Activated T-cell treated with anti-CD3 and anti-CD28 coated beads, Interleukin-2, amount 50 U/mL, for 24 hours (primary cell): ENCODE data around the gene ANTXR1.

ENCODE experiments used
- DNase-seq: peaks from one replicate; pipeline ENCODE4 v3.0.0-alpha.2; 2020
- H3K27ac Mint-ChIP-seq: 2 replicates; pipeline ENCODE4 v1.8.0; 2020; ENCODE audit warnings: mild to moderate bottlenecking, mixed read lengths
- H3K27me3 Mint-ChIP-seq: 2 replicates; pipeline ENCODE4 v1.8.0; 2020; ENCODE audit warnings: mixed read lengths
- H3K36me3 Mint-ChIP-seq: 2 replicates; pipeline ENCODE4 v1.8.0; 2020; ENCODE audit warnings: low read depth, mixed read lengths
- H3K4me1 Mint-ChIP-seq: 2 replicates; pipeline ENCODE4 v1.8.0; 2020; ENCODE audit warnings: low read depth, mixed read lengths
- H3K4me3 Mint-ChIP-seq: 2 replicates; pipeline ENCODE4 v1.8.0; 2020; ENCODE audit warnings: mild to moderate bottlenecking, moderate library complexity, mixed read lengths
- H3K9me3 Mint-ChIP-seq: 2 replicates; pipeline ENCODE4 v1.8.0; 2020; ENCODE audit warnings: mixed read lengths

Gene ANTXR1

DNA sequence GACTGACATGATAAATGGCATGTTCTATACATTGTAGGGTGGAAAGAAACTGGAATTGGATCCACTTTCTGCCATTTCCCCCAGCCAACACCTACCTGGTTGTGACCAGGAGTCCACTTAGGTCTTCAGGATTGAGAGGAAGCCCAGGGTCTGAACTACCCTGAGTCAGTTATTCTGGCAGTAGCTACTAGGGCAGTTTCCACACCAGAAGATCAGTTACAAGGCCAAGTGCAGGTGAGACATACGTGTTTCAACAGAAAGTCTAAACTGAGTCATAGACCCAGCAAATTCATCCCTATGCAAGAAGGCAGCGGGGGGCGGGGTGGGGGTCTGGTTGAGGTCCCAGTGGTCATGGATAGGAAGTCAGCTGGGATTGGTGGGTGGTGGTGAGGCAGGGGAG lies 21.9 kb downstream of the ANTXR1 start:
- Mint-ChIP-seq H3K4me3 (no peak overlapping the region), H3K27me3 (peaks cover 31% of the 10 kb centered on the region), H3K27ac (no peak overlapping the region), H3K4me1 (no peaks in the 10 kb centered on the region), H3K9me3 (no peaks in the 10 kb centered on the region), H3K36me3 (no peaks in the 10 kb centered on the region)
- no peak for DNase-seq

DNA sequence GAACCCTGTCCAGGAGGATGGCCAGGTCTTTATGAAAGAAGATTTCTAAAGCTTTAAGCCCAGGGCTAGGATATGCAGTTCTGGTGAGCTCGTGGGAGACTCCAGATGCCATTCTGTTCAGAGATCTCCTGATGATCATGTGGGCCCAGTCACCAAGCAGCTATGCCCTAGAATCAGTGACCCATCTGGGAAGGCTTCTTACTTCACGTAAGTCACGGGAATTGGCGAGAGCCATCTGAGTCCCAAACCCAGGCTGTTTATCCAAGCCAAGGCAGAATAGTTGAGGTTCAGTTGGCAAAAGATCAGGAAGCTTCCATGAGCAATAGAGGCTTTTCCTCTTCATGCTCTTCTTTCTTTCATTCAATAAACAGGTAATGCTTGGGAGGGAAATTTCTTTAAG lies 23.9 kb downstream of the ANTXR1 start:
- H3K4me3 Mint-ChIP-seq: no peak overlapping the region
- H3K27ac Mint-ChIP-seq: no peak overlapping the region
- H3K4me1 Mint-ChIP-seq: no peaks in the 10 kb centered on the region
- no peaks in the 10 kb centered on the region for H3K9me3 Mint-ChIP-seq
- no peaks in the 10 kb centered on the region for H3K36me3 Mint-ChIP-seq
- DNase-seq: no peak
- H3K27me3 Mint-ChIP-seq: peaks cover 44% of the 10 kb centered on the region

DNA sequence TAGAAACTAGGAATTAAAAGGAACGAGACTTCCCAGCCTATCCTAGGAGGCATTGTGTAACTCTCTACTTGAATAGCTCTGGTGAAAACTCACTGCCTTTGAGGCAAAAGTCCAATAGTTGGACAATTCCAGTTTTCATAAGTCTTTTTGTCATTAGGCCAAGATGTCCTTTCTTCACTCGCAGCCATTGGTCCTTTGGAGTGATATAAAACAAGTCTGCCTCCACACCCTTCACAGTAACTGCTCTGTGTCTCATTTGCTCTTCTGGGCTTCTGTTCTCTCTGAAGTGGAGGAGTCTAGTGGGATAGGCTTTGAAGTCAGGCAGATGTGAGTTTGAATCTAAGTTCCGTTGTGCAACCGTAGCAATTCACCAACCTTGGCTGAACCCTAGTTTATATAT lies 28.2 kb downstream of the ANTXR1 start:
- H3K27ac Mint-ChIP-seq: no peak overlapping the region
- peaks cover 68% of the 10 kb centered on the region for H3K27me3 Mint-ChIP-seq
- no peaks in the 10 kb centered on the region for H3K36me3 Mint-ChIP-seq
- no peak for DNase-seq
- H3K4me3 Mint-ChIP-seq: no peak overlapping the region
- no peaks in the 10 kb centered on the region for H3K4me1 Mint-ChIP-seq
- H3K9me3 Mint-ChIP-seq: no peaks in the 10 kb centered on the region

DNA sequence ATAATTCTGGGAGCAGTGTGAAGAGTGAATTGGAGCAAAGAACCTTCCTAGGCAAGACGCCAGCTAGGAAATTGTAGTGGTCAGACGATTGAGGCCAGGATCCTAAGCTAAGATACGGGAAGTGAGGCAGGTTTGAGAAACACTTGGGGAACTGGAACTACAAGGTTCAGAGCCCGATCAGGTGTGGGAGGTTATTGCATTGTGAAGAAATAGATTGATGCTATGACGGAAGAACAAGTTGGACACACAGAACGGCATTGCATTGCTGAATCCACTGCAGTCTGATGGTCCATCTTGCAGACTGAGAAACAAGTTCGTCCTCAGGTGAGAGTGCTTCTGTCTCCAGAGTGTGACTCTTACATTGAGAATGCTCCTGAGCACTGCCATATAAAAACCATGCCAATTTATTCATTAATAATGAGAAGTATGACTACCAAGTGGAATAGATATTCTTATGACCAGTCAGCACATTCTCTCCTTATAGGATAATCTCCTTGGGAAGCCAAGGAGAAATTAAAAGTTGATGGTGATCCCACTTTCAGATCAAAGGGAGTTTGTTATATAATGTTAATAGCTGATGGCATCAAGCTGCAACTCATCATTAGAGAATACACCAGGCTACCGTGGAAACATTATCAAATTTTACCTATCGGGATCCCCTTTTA lies 30.9 kb downstream of the ANTXR1 start:
- Mint-ChIP-seq H3K9me3 (no peaks in the 10 kb centered on the region), H3K27ac (no peak overlapping the region), H3K4me1 (no peaks in the 10 kb centered on the region), H3K27me3 (peaks cover 75% of the 10 kb centered on the region), H3K4me3 (no peak overlapping the region), H3K36me3 (no peaks in the 10 kb centered on the region)
- no peak for DNase-seq

DNA sequence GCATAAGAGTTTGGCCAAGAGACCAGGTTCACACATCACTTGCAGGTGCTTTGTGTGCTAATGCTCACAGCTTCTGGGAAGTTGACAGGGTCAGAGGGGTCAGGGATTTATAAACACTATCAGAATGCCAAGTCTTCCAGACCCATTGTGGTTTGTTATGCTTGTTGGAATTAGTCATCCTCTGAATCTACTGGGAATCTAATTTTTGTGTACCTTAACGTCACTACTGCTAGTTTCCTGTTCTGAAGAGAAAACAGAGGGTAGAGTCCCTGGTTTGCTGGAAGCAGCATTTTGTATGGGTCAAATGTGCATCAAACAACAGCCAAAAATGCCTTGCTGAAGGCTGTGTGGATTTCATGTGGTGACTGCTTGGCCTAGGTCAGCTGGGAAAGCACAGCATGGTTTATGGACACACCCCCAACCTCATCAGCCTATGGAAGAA lies 33.3 kb downstream of the ANTXR1 start:
- no peaks in the 10 kb centered on the region for H3K36me3 Mint-ChIP-seq
- H3K27ac Mint-ChIP-seq: no peak overlapping the region
- no peak for DNase-seq
- H3K27me3 Mint-ChIP-seq: peaks cover 66% of the 10 kb centered on the region
- no peaks in the 10 kb centered on the region for H3K4me1 Mint-ChIP-seq
- H3K4me3 Mint-ChIP-seq: no peak overlapping the region
- H3K9me3 Mint-ChIP-seq: no peaks in the 10 kb centered on the region

DNA sequence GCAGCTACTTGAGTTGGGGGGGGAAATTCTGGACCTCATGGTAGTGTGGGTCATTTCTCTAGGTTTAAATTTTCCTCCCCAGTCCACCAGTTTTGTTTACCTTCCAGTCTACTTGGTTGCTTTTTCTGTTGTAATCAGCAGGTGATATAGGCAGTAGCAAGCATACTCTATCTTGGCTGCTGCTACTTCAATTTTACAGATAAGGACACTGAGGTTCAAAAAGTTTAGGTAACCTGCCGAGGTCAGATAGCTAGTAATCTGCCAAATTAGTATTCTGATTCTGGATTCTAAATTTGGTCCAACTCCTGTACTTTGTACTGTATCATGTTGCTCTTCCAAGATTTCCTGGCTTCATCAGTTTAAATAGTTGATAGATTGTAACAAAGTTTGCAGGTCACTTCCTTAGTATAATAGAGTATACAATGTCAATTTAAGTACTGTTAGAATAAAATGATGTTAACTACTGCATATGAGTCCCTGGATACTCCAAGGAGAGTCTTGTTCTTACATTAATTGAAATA lies 34.7 kb downstream of the ANTXR1 start:
- no peak for DNase-seq
- Mint-ChIP-seq H3K27ac (no peak overlapping the region), H3K4me3 (no peak overlapping the region), H3K4me1 (no peaks in the 10 kb centered on the region), H3K27me3 (peaks cover 60% of the 10 kb centered on the region), H3K9me3 (no peaks in the 10 kb centered on the region), H3K36me3 (no peaks in the 10 kb centered on the region)

DNA sequence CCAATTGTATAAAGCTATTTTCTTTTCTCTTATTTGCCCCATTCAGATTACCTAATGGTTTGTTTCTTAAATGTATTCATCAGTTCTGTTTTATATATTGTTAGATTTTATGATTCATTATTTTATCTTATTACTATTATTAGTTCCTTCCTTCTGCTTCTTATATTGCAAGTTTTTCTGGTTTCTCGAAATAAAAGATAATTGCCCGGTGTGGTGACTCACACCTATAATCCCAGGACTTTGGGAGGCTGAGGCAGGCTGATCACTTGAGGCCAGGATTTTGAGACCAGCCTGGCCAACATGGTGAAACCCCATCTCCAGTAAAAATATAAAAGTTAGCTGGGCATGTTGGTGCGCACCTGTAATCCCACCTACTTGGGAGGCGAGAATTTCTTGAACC lies 37.8 kb downstream of the ANTXR1 start:
- Mint-ChIP-seq H3K4me1 (peaks cover 16% of the 10 kb centered on the region), H3K27me3 (peaks cover 55% of the 10 kb centered on the region), H3K4me3 (no peak overlapping the region), H3K36me3 (no peaks in the 10 kb centered on the region), H3K9me3 (no peaks in the 10 kb centered on the region), H3K27ac (no peak overlapping the region)
- DNase-seq: no peak

DNA sequence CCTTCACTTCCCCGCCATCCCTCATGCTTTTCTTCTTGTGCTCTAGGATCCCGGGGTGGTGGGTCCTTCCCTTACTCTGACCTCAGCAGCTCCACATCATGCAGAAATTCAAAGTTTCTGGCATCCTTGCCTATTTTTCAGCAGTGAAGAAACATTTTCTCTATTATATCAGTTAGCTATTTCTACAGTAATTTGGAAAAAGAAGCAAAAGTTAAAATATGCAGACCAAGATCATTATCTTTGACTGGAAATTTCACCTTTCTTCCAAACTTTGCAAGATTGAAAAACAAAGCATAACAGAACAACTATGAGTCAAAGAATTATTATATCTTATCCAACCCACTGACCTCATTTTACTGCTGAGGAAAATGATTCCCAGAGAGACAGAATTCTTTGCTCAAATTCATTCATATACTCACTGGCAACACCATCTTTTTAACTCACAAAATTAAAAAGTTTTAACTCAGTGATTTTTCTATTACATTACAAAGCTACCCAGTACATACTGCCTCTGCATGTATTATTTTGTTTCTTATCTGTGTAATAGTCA lies 40.5 kb downstream of the ANTXR1 start:
- no peak for DNase-seq
- Mint-ChIP-seq H3K36me3 (no peaks in the 10 kb centered on the region), H3K27me3 (peaks cover 58% of the 10 kb centered on the region), H3K4me1 (peaks cover 16% of the 10 kb centered on the region), H3K27ac (no peak overlapping the region), H3K4me3 (no peak overlapping the region), H3K9me3 (no peaks in the 10 kb centered on the region)

DNA sequence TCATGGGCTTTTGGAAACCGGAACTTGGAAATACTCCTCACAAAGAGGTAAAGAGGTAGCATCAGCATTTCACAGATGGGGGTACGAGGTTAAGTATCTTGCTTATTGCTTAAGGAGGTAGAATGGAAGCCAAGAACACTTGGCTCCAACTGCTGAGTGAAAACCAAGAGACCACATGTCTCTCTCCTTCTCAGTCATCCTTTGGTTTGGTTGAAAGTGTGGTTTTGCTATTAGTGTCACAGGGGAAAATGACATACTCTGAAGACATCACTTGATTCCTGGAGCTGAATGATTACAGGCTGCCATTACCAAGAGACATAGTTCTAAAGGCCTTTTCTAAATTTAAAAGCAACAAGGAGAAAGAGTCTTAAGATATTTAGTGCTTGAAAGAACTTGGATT lies 41.5 kb downstream of the ANTXR1 start:
- DNase-seq: no peak
- peaks cover 62% of the 10 kb centered on the region for H3K27me3 Mint-ChIP-seq
- H3K27ac Mint-ChIP-seq: peak overlapping the region; percentile 37
- no peaks in the 10 kb centered on the region for H3K36me3 Mint-ChIP-seq
- peaks cover 16% of the 10 kb centered on the region for H3K4me1 Mint-ChIP-seq
- no peak overlapping the region for H3K4me3 Mint-ChIP-seq
- no peaks in the 10 kb centered on the region for H3K9me3 Mint-ChIP-seq

DNA sequence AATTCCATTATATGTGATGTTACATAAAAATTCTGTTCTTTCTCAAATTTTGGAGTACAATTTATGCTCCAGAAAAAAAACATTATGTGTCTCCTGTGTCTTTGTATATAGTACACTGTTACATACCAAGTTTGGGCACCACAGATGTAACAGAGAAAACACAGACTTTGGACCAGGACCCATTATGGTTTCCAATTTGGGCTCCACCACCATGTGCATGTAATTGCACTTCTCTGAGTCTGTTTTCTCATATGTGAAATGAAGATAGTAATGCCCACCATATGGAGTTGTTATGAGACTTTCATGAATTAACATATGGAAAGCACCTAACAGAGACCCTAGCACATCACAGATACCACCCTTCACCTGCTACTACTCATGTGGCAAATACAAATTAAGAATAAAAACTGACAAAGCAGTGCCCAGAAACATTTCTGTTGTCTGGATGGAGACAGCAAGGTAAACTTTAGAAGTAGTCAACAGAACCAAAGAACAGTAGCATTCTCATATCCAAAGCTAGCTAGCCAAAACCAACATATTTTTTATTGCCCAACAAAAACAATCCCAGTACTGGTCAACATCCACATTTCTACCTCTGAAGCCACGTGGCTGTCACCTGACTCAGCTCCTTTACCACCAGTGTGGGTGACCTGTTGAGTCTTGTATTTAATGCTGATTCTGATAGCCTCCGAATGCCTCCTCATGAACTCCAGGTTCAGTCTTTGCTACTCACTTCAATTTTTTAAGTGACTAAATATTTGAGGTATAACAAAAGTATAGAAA lies 42.9 kb downstream of the ANTXR1 start:
- Mint-ChIP-seq H3K4me1 (peaks cover 16% of the 10 kb centered on the region), H3K27me3 (peaks cover 70% of the 10 kb centered on the region), H3K36me3 (no peaks in the 10 kb centered on the region)

DNA sequence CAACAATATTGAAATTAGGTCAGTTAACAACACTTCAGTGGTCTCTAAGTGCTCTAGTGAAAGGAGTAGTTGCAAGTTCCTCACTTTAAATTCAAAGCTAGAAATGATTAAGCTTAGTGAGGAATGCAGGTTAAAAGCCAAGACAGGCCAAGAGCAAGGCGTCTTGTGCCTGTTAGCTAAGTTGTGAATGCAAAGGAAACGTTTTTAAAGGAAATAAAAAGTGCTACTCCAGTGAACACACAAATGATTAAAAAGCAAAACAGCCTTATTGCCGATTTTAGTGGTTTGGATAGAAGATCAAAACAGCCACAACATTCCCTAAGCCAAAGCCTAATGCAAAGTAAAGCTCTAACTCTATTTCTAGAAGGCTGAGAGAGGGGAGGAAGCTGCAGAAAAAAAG lies 44.7 kb downstream of the ANTXR1 start:
- Mint-ChIP-seq H3K4me3 (no peak overlapping the region), H3K4me1 (peaks cover 16% of the 10 kb centered on the region), H3K9me3 (no peaks in the 10 kb centered on the region), H3K36me3 (no peaks in the 10 kb centered on the region), H3K27me3 (peaks cover 83% of the 10 kb centered on the region), H3K27ac (no peak overlapping the region)
- no peak for DNase-seq

More for the DNA sequence above, 42.9 kb downstream of the ANTXR1 start:
- DNase-seq: no peak
- Mint-ChIP-seq H3K27ac (no peak overlapping the region), H3K9me3 (no peaks in the 10 kb centered on the region), H3K4me3 (no peak overlapping the region)

DNA sequence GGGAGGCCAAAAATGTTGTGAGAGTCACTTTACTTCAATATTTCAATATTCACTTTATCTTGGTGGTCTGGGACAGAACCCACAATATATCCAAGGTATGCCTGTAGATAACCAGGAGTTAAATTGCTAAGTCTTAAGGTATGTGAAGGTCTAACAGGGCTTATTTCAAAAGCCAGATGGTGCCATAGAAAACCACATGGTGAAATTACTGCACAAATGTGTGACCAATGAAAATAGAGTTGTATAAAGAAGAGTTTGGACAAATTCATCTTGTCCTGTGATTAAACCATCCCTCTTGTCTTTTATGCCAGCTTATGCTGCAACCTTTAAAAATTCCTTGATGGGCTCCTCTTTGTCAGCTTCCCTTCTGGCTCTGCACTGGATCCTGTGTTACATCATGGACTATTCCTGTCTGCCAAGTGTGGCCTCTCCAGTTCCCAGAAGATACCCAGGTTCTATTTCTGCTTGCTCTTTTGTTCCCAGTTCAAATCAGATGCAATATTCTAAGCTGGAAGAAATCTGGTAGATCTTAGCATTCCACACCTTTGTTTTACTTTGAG lies 46.8 kb downstream of the ANTXR1 start:
- Mint-ChIP-seq H3K4me1 (peaks cover 1% of the 10 kb centered on the region), H3K4me3 (no peak overlapping the region), H3K27ac (no peak overlapping the region), H3K27me3 (peaks cover 80% of the 10 kb centered on the region), H3K36me3 (no peaks in the 10 kb centered on the region), H3K9me3 (peaks cover 2% of the 10 kb centered on the region)
- no peak for DNase-seq

DNA sequence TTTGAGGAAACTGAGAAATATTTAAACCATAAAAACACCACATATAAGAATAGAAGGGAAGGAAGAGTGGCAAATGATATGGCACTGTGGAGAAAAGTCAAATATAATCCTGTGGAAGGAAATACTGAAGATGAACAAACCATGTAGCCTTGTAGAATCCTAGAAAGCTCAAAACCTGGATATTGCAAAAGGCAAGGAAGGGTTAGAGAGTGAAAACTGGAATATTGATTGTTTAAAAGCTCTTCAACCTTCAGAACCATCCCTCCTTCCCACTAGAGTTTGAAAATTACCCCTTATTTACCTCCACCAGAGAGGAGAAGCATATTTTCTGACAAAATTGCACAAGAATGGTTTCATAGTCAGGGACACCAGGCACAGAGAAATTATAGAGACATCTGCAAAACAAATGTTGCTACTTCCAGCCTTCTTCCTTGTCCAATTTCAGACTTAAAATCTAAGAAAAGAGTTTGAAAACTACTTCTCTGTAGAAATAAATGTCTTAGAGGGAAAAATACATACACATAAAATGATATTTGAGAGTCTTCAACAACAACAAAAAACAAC lies 48.0 kb downstream of the ANTXR1 start:
- no peak overlapping the region for H3K27ac Mint-ChIP-seq
- no peak overlapping the region for H3K4me3 Mint-ChIP-seq
- peaks cover 75% of the 10 kb centered on the region for H3K27me3 Mint-ChIP-seq
- no peak for DNase-seq
- no peaks in the 10 kb centered on the region for H3K36me3 Mint-ChIP-seq
- peaks cover 2% of the 10 kb centered on the region for H3K9me3 Mint-ChIP-seq
- no peaks in the 10 kb centered on the region for H3K4me1 Mint-ChIP-seq

DNA sequence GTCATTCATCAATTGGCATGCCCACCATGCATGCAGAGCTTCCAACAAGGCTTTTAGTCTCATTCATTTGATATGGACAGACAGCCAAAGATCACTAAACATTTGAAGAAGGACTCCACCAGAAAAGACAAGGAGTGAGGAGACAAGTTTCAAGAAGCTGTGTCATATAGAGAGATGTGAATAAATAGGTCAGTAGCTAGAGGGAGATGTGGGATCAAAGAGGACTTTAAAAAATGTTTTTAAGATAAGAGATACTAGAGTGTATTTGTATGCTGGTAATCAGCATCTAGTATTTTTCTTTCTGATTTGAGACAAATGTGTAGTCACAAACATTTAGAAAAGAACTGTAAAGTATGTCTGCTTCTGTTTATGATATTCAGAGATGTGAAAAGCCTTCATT lies 48.5 kb downstream of the ANTXR1 start:
- no peak for DNase-seq
- no peak overlapping the region for H3K27ac Mint-ChIP-seq
- peaks cover 2% of the 10 kb centered on the region for H3K9me3 Mint-ChIP-seq
- H3K4me1 Mint-ChIP-seq: no peaks in the 10 kb centered on the region
- peaks cover 74% of the 10 kb centered on the region for H3K27me3 Mint-ChIP-seq
- no peak overlapping the region for H3K4me3 Mint-ChIP-seq
- H3K36me3 Mint-ChIP-seq: no peaks in the 10 kb centered on the region
